WI38 (cell line): ENCODE measurements around the gene CCR4.
"Not testable (repeated sequence)": the region's sequence is repeated elsewhere in the genome, so short reads cannot be mapped to it uniquely, and the experiment has no call there.

Experiments
- H3K4me3 ChIP-seq: 2 replicates; pipeline ENCODE4 v1.5.1; 2011; ENCODE audit warnings: low read depth, mild to moderate bottlenecking, control low read depth, low read length
- TF ChIP-seq, protein P1 (sequence below): IDR thresholded peaks from 2 replicates; pipeline ENCODE4 v1.5.1; 2012; ENCODE audit warnings: low read depth, mild to moderate bottlenecking, control low read depth, low read length

The CCR4 gene

DNA sequence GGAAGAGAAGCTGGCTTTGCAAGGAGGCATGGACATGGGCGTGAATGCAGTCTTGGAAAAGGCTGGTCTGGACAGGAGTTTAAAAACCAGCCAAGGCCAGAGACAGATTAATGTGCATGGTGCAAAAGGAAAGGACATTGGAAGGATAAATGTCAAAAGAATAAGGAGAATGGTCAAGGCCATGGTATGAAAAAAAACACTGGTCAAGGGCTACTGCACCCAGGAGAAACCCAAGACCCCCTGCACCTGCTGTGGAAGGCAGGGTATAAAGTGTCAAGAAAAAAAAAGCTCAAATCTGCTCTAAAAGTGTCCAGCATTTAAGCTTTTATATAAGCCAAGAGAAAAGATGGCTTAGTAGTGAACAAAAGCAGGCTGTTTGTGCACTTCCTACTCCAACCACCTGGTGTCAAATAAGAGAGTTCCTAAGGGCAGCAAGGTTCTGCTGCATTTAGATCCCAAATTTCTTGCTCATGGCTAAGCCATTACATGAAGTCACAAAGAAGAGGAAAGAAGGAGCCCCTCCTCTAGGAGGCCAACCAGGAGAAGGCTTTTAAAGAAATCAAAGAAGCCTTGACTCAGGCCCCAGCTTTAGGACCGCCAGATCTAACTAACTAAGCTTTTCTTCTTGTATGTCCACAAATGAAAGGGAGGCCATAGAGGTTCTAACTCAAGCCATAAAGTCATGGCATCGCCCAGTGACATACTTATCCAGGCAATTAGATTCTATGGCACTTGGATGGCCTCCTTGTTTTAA, 16.9 kb downstream of the CCR4 start:
- TF ChIP-seq, protein P1, sequence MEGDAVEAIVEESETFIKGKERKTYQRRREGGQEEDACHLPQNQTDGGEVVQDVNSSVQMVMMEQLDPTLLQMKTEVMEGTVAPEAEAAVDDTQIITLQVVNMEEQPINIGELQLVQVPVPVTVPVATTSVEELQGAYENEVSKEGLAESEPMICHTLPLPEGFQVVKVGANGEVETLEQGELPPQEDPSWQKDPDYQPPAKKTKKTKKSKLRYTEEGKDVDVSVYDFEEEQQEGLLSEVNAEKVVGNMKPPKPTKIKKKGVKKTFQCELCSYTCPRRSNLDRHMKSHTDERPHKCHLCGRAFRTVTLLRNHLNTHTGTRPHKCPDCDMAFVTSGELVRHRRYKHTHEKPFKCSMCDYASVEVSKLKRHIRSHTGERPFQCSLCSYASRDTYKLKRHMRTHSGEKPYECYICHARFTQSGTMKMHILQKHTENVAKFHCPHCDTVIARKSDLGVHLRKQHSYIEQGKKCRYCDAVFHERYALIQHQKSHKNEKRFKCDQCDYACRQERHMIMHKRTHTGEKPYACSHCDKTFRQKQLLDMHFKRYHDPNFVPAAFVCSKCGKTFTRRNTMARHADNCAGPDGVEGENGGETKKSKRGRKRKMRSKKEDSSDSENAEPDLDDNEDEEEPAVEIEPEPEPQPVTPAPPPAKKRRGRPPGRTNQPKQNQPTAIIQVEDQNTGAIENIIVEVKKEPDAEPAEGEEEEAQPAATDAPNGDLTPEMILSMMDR = no peak
- H3K4me3 ChIP-seq = no peak overlapping the region

DNA sequence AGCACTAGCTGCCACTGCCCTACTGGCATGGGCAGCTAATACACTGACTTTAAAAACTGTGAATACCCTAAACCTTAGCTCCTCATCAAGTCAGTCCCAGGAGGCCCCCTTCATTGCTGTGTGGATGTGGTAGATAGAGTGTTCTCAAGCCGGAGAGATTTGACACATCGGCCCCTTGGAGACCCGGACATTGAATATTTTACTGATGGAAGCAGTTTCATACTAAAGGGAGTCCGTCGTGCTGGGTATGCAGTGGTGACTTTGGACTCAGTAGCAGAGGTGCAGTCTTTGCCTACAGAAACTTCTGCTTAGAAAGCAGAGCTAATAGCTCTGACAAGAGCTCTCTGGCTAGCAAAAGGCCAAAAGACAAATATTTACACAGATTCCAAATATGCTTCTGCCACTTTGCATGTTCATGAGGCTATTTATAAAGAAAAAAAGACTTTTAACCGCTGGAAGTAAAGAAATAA, 17.5 kb downstream of the CCR4 start:
- TF ChIP-seq, protein P1 = no peak
- no peak overlapping the region for H3K4me3 ChIP-seq

DNA sequence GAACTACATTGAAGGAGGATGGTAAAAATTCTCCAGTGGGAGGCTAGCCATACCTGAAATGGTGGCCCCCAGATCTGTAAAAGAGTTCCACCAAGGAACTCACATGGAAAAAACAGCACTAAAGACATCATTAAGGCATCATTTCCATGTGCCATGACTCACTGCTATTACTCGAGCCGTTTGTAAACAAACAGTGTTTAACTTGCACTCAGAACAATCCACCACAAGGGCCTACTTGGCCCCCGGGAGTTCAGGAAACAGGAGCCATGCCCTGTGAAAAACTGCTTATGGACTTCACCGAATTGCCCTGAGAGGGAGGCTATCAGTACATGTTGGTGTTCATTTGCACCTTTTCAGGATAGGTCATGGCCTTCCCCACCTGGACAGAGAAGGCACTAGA, 18.2 kb downstream of the CCR4 start:
- no peak overlapping the region for H3K4me3 ChIP-seq
- TF ChIP-seq, protein P1 = no peak

DNA sequence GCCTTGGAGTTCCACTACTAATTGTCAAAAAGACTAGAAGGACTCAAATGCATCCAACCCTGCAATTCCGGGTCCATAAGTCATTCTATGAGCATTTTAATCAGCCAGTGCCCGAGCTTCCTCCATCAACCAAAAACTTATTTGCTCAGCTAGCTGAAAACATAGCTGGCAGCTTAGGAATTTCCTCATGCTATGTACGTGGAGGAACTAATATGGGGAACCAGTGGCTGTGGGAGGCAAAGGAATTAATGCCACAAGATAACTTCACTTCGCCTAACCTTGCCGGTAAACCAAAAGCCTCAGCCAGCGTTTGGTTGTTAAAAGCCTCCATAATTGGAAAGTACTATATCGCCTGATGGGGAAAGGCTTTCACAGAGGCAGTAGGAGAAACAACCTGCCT, 19.8 kb downstream of the CCR4 start:
- not testable (repeated sequence) for H3K4me3 ChIP-seq

DNA sequence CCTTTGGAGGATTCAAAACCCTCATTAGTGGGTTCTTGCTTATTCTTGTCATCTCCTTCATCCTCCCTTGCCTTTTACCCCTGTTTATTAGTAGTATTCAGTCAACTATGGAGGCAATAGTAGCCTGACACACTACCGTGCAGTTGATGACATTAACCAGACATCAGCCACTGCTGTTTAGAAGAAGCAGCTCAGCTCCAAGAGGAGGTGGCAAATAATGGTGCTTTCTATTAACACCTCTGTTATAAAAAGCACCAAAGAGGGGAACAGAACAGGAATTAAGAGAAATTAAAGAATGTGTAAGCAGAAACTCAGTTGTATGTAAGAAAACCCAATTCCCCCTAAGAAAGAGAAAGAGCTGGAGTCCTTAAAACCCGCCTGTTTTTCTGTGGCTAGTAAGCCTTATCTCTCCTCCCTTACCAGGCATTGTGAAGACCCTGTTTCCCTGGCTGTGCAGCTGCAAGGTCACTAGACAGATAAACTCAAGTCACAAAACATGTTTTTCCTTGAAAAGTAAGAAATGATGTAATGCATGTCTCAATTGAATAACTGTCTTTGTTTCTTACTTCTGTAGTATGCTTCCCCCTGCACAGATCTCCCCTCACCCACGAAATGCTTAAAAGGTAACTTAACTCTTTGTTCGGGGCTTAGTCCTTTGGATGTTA, 21.2 kb downstream of the CCR4 start:
- TF ChIP-seq, protein P1 = no peak
- no peak overlapping the region for H3K4me3 ChIP-seq

DNA sequence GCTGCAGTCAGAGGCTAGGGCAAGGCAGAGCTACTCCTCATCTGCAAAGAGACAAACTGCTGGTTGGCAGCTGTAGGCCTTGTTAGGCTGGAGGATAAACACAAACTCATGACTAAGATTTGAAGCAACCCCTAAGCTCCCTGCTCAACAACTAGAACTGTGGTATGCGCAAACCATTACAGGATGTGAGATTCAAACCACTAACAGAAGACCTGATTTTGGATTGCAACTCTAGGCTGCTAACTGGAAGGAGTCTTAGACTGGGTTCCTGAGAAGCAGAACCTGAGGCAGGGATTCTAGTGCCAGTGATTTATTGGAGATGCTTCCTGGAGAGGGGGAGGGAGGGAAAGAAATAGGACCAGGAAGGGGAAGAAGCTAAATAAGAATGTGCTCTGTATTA, 22.5 kb downstream of the CCR4 start:
- H3K4me3 ChIP-seq = no peak overlapping the region
- TF ChIP-seq, protein P1 = no peak

DNA sequence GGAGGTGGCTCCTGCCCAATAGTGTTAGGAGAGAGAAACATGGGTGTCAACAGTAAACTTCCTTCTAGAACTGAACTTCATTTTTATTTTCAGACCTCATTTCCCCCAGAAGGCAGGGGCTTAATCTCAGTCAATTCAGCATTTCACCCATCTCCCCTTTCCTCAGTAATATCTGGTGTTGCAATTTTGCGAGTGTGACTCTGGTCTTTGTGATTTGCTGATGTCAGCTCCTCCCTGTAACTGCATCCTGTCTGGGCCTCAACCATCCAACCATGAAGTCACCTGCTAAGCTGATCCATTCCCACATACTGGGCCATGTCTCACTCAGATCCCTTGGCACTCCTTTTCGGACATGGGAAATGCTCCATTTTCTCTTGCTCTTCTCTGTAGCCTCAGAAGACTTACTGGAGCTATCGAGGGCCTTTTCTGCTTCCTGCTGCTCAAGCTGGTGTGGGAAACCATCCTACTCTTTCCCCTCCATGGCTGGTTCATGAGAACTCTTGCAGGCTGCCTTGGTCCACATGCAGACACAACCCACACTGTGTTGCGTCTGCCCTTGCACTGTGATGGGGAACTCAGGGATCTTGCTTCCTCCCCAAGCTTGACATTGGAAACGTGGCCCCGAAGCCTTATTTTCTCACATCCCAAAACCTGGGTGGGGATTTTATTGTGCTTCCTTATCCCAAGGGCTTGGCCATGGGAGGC, 24.6 kb downstream of the CCR4 start:
- H3K4me3 ChIP-seq = no peak overlapping the region
- TF ChIP-seq, protein P1 = no peak
